H1 (cell line): ENCODE data around the gene PROCR. TPM values are rescaled to one million over a fixed set of nuclear protein-coding genes. Genes with fewer than 3 reads are reported as not detected.

ENCODE experiments used
- CBX5 ChIP-seq: fragments of 300-800, 300-1000 bp; sonication (generic); IDR thresholded peaks from 2 replicates; pipeline ENCODE4 v1.7.1; 2016; ENCODE audit warnings: antibody characterized with exemption, low read length, low read depth
- EGR1 ChIP-seq: IDR thresholded peaks from 2 replicates; pipeline ENCODE4 v1.6.1; 2011; ENCODE audit warnings: low read depth, low read length, borderline replicate concordance
- MAFK ChIP-seq: IDR thresholded peaks from 2 replicates; pipeline ENCODE4 v1.6.1; 2012; ENCODE audit warnings: low read depth, mild to moderate bottlenecking, improper control_type of control experiment, low read length
- TBP ChIP-seq: IDR thresholded peaks from 2 replicates; pipeline ENCODE4 v1.6.1; 2011; ENCODE audit warnings: low read depth, low read length, improper control_type of control experiment
- USF2 ChIP-seq: IDR thresholded peaks from 2 replicates; pipeline ENCODE4 v1.6.1; 2011; ENCODE audit warnings: low read length, improper control_type of control experiment
- polyA plus RNA-seq, 7 experiments: library from polyadenylated mRNA; depleted of rRNA in 3 of 7; stranded (reverse) in 5 of 7; unstranded in 2 of 7; fragments of >200 nt in 5 of 7; fragments of 200-250 nt in 2 of 7; gene quantifications; 1 replicate in 5 of 7; 2 replicates in 1 of 7; 4 replicates in 1 of 7; pipeline versions ENCODE4 v1.2.1 to v1.2.3, GENCODE V29; 2011 to 2013; ENCODE audit warnings: missing spikeins in 2 of 7, mixed read lengths in 2 of 7
- total RNA-seq: library from RNA; stranded (reverse); fragmentation: NEBNext Ultra II Directional; extraction: Animal tissue kit (Norgen Biotek cat#: 25700); gene quantifications from 2 replicates; pipeline ENCODE4 v1.2.1, GENCODE V29; 2021

Gene PROCR
- total and polyA plus RNA-seq, 2 of the 8 experiments (the other 6 are each of a cell fraction or from before 2014, with no cell fraction given), result 21.3 to 42.9 TPM

- TF ChIP-seq EGR1, result no peak
- TF ChIP-seq TBP, result no peak
- TF ChIP-seq MAFK, result no peak
- no peak for TF ChIP-seq USF2
- TF ChIP-seq CBX5, result no peak
- TF ChIP-seq, all 59 proteins: peak for 0
Measured at GRCh38 chr20:35146299-35146919, 25.5 kb upstream of the PROCR start (continued).
